ENCODE results near the gene IL17RE.

GRCh38 chr3:9955067-9955502, 52.4 kb downstream of the IL17RE start:
- TF ChIP-seq CTCF (IDR thresholded peaks at IDR 0.05) (no peak), POLR2A (IDR thresholded peaks at IDR 0.05) (no peak)

All from uterus (tissue), 2 donors.